ENCODE data around the gene PKDCC.

PKDCC gene

GRCh38 chr2:42047488-42048298, at the start of gene PKDCC:
TSS of gene PKDCC (plus strand) at chr2:42048021. CDS start at chr2:42048200, 179 bp downstream.
- peak; percentile 92 for DNase-seq (ENCODE audit: low spot score)

GRCh38 chr2:41998186-41999127, 49.4 kb upstream of the PKDCC start:
- no peak for DNase-seq (ENCODE audit: low spot score)

GRCh38 chr2:41999128-41999480, 48.7 kb upstream of the PKDCC start:
- DNase-seq (ENCODE audit: low spot score) = no peak

GRCh38 chr2:41999592-42000281, 48.1 kb upstream of the PKDCC start:
- no peak for DNase-seq (ENCODE audit: low spot score)

GRCh38 chr2:42001711-42002201, 46.1 kb upstream of the PKDCC start:
- no peak for DNase-seq (ENCODE audit: low spot score)

- DNase-seq (ENCODE audit: low spot score) = no peak
These were observed 40.3 kb upstream of the PKDCC start for GRCh38 chr2:42007551-42007950.

GRCh38 chr2:42008241-42008921, 39.4 kb upstream of the PKDCC start:
- DNase-seq (ENCODE audit: low spot score) = no peak

GRCh38 chr2:42009657-42010580, 37.9 kb upstream of the PKDCC start:
- no peak for DNase-seq (ENCODE audit: low spot score)

GRCh38 chr2:42010743-42011298, 37.0 kb upstream of the PKDCC start:
- DNase-seq (ENCODE audit: low spot score) = no peak

- DNase-seq (ENCODE audit: low spot score) = no peak
These were observed 35.7 kb upstream of the PKDCC start for GRCh38 chr2:42012137-42012536.

- no peak for DNase-seq (ENCODE audit: low spot score)
These were observed 35.2 kb upstream of the PKDCC start for GRCh38 chr2:42012651-42013050.

GRCh38 chr2:42013409-42013808, 34.4 kb upstream of the PKDCC start:
- DNase-seq (ENCODE audit: low spot score) = no peak

- DNase-seq (ENCODE audit: low spot score) = no peak
These were observed 26.4 kb upstream of the PKDCC start for GRCh38 chr2:42021464-42021863.

- DNase-seq (ENCODE audit: low spot score) = no peak
These were observed 22.7 kb upstream of the PKDCC start for GRCh38 chr2:42025151-42025582.

- DNase-seq (ENCODE audit: low spot score) = no peak
These were observed 21.5 kb upstream of the PKDCC start for GRCh38 chr2:42026272-42026671.

- DNase-seq (ENCODE audit: low spot score) = no peak
These were observed 19.2 kb upstream of the PKDCC start for GRCh38 chr2:42028571-42029148.

- no peak for DNase-seq (ENCODE audit: low spot score)
These were observed 18.6 kb upstream of the PKDCC start for GRCh38 chr2:42029171-42029570.

GRCh38 chr2:42029639-42030199, 18.1 kb upstream of the PKDCC start:
- no peak for DNase-seq (ENCODE audit: low spot score)

- no peak for DNase-seq (ENCODE audit: low spot score)
These were observed 17.5 kb upstream of the PKDCC start for GRCh38 chr2:42030200-42030759.

All from D341Med (cell line).